Adipose tissue (tissue), 3 donors: Measurements from ENCODE around the gene BIRC7. TPM values are rescaled to one million over a fixed set of nuclear protein-coding genes. Genes with fewer than 3 reads are reported as not detected.
"Not testable (repeated sequence)": the region's sequence is repeated elsewhere in the genome, so short reads cannot be mapped to it uniquely, and the experiment has no call there.

Source experiments
- H3K27ac ChIP-seq: one replicate; pipeline ENCODE4 v1.5.1; 2013; ENCODE audit warnings: low read depth, low read length
- WGBS, 3 donors: extraction: QIAGEN DNeasy Blood & Tissue Kit; methylation state at CpG; one replicate each; pipeline ENCODE4 v1.1.7; 2013; 5-methylcytosine and 5-hydroxymethylcytosine counted together
- polyA plus RNA-seq, 3 donors: library from polyadenylated mRNA; stranded (reverse); fragments of 200-250 nt; gene quantifications; one replicate each; pipeline ENCODE4 v1.2.3, GENCODE V29; 2013
- donor health status: healthy with polysubstance abuse.
- donor health status: Bipolar disorder and iron deficiency.
- donor health status: healthy.

The BIRC7 gene
- polyA plus RNA-seq, 3 donors = not detected

DNA sequence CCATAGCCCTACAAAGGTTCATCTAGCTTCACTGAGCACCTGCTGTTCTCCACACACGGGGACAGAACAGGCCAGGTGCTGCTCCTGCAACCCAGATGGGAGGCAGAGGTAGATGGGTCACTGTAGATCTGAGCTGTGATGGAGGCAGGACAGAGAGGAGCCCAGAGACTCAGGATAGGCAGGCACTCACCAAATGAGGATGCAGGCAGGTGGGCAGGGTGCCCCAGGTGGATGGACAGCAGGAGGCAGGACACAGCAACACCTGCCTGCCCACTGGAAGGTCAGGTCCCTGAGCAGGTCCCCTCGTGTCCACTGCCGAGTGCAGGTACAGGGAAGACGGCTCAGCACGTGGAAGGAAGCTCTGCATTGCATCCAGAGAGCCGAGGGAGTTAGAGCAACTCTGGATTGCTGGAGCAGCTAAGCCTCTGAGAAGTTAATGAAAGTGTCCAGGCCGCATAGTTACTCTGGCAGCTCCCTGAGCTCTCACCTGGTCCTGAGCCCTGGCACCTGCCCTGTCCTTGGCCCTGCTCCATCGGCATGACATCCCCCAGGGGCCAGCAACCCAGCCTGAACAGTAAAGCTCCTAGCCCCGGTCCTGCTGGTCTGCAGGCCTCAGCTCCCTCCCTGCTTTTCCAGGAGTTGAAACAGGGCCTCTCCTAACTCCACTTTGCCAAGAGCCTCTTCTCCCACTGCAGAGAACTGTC lies 14.9 kb upstream of the BIRC7 start:
- 50 to 62% (median 57%) methylated on average over 9 of the region's 9 CpGs for WGBS, 3 donors
- no peak overlapping the region for H3K27ac ChIP-seq

DNA sequence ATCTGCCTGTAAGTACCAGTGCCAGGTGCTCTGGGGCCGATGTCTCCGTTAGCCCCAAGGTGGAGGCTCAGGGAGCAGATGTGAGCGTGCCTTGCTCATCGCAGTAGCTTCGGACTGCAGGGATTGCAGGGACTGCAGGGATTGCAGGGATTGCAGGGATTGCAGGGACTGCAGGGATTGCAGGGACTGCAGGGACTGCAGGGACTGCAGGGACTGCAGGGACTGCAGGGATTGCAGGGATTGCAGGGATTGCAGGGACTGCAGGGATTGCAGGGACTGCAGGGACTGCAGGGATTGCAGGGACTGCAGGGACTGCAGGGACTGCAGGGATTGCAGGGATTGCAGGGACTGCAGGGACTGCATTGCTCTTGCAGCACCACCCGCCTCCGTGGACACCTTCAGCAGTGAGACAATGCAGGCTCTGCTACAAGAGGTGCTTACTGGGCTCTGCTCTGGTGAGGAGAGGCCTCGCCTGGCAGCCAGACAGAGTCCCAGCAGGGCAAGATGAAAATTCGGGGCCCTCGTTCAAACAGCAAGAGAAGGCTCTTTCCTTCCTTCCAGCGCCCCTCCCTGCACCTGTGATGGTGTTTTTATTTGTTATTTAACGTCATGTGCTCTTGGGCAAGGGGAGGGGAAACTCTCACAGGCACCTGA lies 14.2 kb upstream of the BIRC7 start:
- WGBS, 3 donors = 61 to 68% (median 65%) methylated on average over 12 of the region's 12 CpGs

DNA sequence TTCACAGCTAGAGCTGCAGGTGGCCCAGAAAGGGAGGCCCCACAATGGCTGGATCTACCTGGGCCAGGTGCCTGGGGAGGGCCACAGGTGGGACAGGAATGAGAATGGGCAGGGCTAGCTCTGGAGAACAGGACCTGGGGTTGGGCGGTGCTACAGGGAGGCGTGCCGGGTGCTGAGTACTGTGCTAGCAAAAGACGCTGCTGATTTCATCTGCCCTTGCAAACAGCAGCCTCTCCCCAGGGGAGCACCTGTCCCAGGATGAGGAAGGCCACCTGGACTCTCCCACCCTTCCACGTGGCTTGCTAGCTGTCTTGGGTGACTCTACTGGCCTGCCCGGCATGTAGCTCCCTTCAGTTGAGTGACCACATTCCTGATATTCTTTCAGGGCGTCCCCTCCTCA lies 13.2 kb upstream of the BIRC7 start:
- 52 to 70% (median 62%) methylated on average over 7 of the region's 7 CpGs for WGBS, 3 donors
- H3K27ac ChIP-seq = no peak overlapping the region

More for the DNA sequence above, 14.2 kb upstream of the BIRC7 start:
- not testable (repeated sequence) for H3K27ac ChIP-seq

- no peak overlapping the region for H3K27ac ChIP-seq
- WGBS, 3 donors = 45 to 54% (median 51%) methylated on average over 12 of the region's 12 CpGs
These were observed 12.4 kb upstream of the BIRC7 start for GRCh38 chr20:63223121-63223825.

DNA sequence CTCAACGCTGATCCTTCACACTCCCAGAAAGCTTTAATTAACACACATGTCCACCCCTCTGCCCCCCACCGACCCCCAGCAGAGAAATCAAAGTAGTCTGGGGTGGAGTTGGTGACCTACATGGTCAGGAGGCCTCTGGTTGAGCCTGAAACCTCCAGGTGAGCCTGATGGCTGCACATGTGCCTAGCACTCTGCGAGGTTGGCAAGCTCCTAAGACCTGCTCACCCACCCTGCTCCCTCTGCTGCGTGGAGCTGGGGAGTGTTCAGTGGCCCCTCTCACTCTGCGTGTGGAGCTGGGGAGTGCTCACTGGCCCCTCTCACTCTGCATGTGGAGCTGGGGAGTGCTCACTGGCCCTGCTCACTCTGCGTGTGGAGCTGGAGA lies 11.9 kb upstream of the BIRC7 start:
- no peak overlapping the region for H3K27ac ChIP-seq
- WGBS, 3 donors = 74 to 84% (median 81%) methylated on average over 6 of the region's 6 CpGs

GRCh38 chr20:63224412-63225081 lies 11.2 kb upstream of the BIRC7 start:
- WGBS, 3 donors = 23 to 39% (median 32%) methylated on average over 16 of the region's 16 CpGs
- no peak overlapping the region for H3K27ac ChIP-seq

DNA sequence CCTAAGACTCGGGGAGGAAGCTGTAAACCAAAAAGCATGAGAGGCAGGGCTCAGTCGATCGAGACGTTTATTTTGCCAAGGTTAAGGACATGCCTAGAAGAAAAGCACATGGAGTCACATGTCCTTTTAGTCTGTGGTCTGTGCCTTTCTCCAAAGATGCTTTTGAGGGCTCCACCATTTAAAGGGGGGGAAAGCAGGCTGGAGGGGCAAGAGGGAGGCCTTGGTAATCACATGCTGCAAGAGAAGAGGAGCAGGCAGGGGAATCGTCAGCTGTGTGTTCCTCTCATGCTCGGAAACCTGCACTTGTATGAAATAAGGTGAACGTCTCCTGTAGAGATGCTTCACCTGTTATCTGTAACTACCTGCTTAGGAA lies 10.6 kb upstream of the BIRC7 start:
- WGBS, 3 donors = 29 to 44% (median 40%) methylated on average over 7 of the region's 7 CpGs
- no peak overlapping the region for H3K27ac ChIP-seq

DNA sequence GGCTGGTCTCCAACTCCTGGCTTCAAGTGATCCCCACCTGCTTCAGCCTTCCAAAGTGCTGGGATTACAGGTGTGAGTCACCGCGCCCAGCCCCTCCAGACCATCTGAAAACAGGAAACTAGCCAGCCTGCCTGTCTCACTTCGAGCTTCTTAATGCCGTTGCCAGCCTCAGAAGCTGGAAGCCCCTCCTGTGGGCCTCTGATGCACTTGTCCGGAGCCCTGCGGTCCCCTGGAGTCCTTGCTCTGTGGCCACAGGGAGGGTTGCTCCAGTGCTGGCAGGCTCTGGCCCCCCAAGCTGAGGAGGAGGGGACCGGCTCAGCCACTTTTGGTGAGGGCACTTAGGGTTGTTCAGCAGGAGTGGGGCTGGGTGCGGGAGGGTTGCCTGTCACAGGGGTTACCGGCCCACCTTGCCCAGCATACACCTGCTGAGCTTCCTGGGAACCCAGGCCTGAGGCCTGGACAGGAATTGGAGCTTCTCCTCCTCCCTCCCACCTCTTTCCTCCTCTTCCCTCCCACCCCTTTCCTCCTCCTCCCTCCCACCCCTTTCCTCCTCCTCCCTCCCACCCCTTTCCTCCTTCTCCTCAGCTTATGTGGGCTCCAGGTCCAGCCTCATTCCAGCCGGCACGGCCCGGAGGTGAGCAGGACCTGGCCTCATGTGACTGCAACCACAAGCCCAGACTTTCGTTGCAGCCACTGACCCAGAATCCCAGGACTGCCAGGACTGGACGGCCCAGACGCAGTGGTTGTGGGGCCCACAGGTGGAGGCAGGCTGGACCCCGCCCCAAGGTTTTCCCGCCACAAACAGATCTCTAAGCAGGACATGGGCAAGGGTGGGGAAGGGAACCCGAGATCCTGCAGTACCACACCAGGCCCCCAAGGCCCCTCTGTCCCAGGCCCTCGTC lies 9.4 kb upstream of the BIRC7 start:
- no peak overlapping the region for H3K27ac ChIP-seq
- WGBS, 3 donors = 76 to 90% (median 85%) methylated on average over 17 to 19 of the region's 19 CpGs

GRCh38 chr20:63227260-63227659 lies 8.4 kb upstream of the BIRC7 start:
- H3K27ac ChIP-seq = no peak overlapping the region

GRCh38 chr20:63228806-63229205 lies 6.9 kb upstream of the BIRC7 start:
- H3K27ac ChIP-seq = no peak overlapping the region
- WGBS, 3 donors = 51 to 60% (median 57%) methylated on average over 13 of the region's 13 CpGs

More at GRCh38 chr20:63227260-63227659, 8.4 kb upstream of the BIRC7 start:
- 85 to 91% (median 86%) methylated on average over 5 of the region's 5 CpGs for WGBS, 3 donors

GRCh38 chr20:63230800-63231268 lies 4.9 kb upstream of the BIRC7 start:
- WGBS, 3 donors = 8 to 14% (median 12%) methylated on average over 17 of the region's 17 CpGs
- H3K27ac ChIP-seq = no peak overlapping the region

GRCh38 chr20:63232235-63233060 lies 3.3 kb upstream of the BIRC7 start:
- WGBS, 3 donors = 45 to 52% (median 46%) methylated on average over 18 of the region's 18 CpGs
- H3K27ac ChIP-seq = no peak overlapping the region

DNA sequence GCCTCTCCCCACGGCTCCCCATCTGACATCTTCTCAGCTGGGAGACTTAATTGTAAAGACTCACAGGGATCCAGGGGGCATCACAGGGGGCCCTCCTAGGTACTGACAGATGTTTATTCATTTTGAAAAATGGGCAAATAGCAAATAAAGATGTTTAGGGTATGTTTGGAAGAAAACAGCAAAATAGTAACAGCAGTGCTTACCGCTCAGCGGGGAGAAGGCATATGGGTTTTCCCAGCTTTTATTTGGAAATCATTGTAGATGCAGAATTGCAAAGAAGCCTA lies 2.7 kb upstream of the BIRC7 start:
- WGBS, 3 donors = 61 to 73% (median 72%) methylated on average over 3 of the region's 3 CpGs
- no peak overlapping the region for H3K27ac ChIP-seq

DNA sequence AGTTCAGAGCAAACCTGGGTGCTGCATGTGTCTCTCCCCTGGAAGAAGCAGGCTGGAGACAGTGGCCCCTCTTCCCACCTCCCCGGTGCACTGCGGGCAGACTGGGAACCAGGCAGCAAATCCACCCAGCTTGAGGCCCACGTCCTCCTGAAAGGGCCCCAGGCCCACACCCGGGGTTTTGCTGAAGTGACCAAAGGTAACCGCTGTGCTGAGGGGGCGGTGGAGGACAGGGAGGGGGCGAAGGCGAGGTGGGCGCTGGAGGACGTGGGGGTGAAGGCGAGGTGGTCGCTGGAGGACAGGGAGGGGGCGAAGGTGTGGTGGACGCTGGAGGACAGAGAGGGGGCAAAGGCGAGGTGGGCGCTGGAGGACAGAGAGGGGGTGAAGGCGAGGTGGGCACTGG lies 1.8 kb upstream of the BIRC7 start:
- no peak overlapping the region for H3K27ac ChIP-seq
- 80 to 86% (median 85%) methylated on average over 16 to 17 of the region's 17 CpGs for WGBS, 3 donors

- H3K27ac ChIP-seq = no peak overlapping the region
- WGBS, 3 donors = 8 to 27% (median 21%) methylated on average over 18 to 20 of the region's 20 CpGs
These were observed 859 bp upstream of the BIRC7 start for GRCh38 chr20:63234693-63235398.

DNA sequence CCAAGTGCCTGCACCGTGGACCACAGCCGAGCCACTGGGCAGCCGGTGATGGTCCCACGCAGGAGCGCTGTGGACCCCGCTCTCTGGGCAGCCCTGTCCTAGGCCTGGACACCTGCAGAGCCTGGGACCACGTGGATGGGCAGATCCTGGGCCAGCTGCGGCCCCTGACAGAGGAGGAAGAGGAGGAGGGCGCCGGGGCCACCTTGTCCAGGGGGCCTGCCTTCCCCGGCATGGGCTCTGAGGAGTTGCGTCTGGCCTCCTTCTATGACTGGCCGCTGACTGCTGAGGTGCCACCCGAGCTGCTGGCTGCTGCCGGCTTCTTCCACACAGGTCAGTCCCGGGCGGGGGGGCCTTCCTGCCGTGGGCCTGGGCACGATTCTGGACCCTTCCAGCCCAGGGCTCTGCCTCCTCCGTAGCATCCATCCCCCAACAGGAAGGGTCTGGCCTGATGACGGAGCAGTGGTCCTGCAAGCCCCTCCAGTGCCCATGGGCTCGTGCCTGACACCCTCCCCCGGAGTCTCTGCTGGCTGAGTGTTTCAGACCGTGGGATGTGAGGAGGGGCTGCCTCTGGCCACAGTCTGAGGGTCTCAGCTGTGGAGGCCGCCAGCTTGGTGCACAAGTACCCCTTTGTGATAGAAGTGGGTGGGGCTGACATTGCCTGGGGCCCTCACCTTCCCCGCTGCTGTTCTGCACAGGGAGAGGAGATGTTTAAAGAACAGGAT lies 572 bp downstream of the BIRC7 start:
- no peak overlapping the region for H3K27ac ChIP-seq
- 76 to 90% (median 84%) methylated on average over 26 of the region's 26 CpGs for WGBS, 3 donors
